K562 (cell line): Measurements from ENCODE around the gene MRPL4. TPM values are rescaled to one million over a fixed set of nuclear protein-coding genes. Genes with fewer than 3 reads are reported as not detected.
A peak's percentile ranks its signal among the peaks of the same experiment; 100 is the strongest.

Experiments used
- CCNT2 ChIP-seq: IDR thresholded peaks from 2 replicates; pipeline ENCODE4 v1.6.1; 2011; ENCODE audit warnings: borderline replicate concordance, low read depth, mild to moderate bottlenecking, moderate library complexity, mixed read lengths, low read length; ENCODE audit not compliant: insufficient read length; ENCODE audit errors: extremely low read depth
- FIP1L1 ChIP-seq: fragments of 200-400 bp; formaldehyde crosslinking; IDR thresholded peaks from 2 replicates; pipeline ENCODE4 v1.6.1; 2018; ENCODE audit warnings: mild to moderate bottlenecking, low read depth, low read length; ENCODE audit not compliant: poor library complexity, severe bottlenecking
- NCOA1 ChIP-seq: fragments of 450-650 bp; IDR thresholded peaks from 2 replicates; pipeline ENCODE4 v1.6.1; 2016; ENCODE audit warnings: low read depth
- NKRF ChIP-seq: fragments of 450-650 bp; IDR thresholded peaks from 2 replicates; pipeline ENCODE4 v1.6.1; 2016; ENCODE audit warnings: borderline replicate concordance
- PHF8 ChIP-seq: fragments of 200-600 bp; sonication (generic); IDR thresholded peaks from 2 replicates; pipeline ENCODE4 v1.6.1; 2012; ENCODE audit warnings: mixed run types, mild to moderate bottlenecking, inconsistent platforms, low read length, moderate library complexity, borderline replicate concordance
- RBFOX2 ChIP-seq: fragments of 200-400 bp; formaldehyde crosslinking; IDR thresholded peaks from 2 replicates; pipeline ENCODE4 v1.6.1; 2017; ENCODE audit warnings: low read depth, mild to moderate bottlenecking, low read length, moderate library complexity
- SAP30 ChIP-seq: fragments of 200-600 bp; sonication (generic); IDR thresholded peaks from 2 replicates; pipeline ENCODE4 v1.6.1; 2012; ENCODE audit warnings: borderline replicate concordance, low read depth, mild to moderate bottlenecking, moderate library complexity, low read length, control low read depth, inconsistent platforms; ENCODE audit not compliant: insufficient read depth, poor library complexity, severe bottlenecking
- SRSF1 ChIP-seq: fragments of 200-400 bp; formaldehyde crosslinking; IDR thresholded peaks from 2 replicates; pipeline ENCODE4 v1.6.1; 2017; ENCODE audit warnings: mild to moderate bottlenecking, low read depth, low read length, moderate library complexity
- UBTF ChIP-seq, 2 experiments: IDR thresholded peaks; 2 replicates each; pipeline ENCODE4 v1.6.1; 2012; ENCODE audit warnings: improper control_type of control experiment in 2 of 2, low read depth in 2 of 2, low read length in 2 of 2, borderline replicate concordance in 1 of 2
- USF1 ChIP-seq: sonication (generic); formaldehyde crosslinking; IDR thresholded peaks from 2 replicates; pipeline ENCODE4 v1.9.0; 2022; ENCODE audit warnings: mild to moderate bottlenecking, missing genetic modification reagents
- ZNF263 ChIP-seq: sonication (generic); formaldehyde crosslinking; IDR thresholded peaks from 2 replicates; pipeline ENCODE4 v1.8.0; 2022; ENCODE audit warnings: mild to moderate bottlenecking, missing genetic modification reagents, borderline replicate concordance
- ZNF512 ChIP-seq: IDR thresholded peaks from 2 replicates; pipeline ENCODE4 v1.6.1; 2016; ENCODE audit warnings: missing genetic modification characterization, missing compliant biosample characterization
- polyA plus RNA-seq, 8 experiments: library from polyadenylated mRNA; depleted of rRNA in 4 of 8; stranded (reverse) in 5 of 8; unstranded in 3 of 8; fragments of >200 nt; fragmentation: Nextera tagmentation in 2 of 8; fragmentation: Illumina TruSeq in 1 of 8; extraction: Ambion mirVana in 2 of 8; extraction: Trizol in 1 of 8; gene quantifications; 2 replicates each; pipeline versions ENCODE4 v1.2.1 to v1.2.3, GENCODE V29; 2011 to 2014; ENCODE audit warnings: inconsistent platforms in 1 of 8, missing spikeins in 1 of 8
- total RNA-seq, 7 experiments: library from RNA; depleted of rRNA in 6 of 7; stranded (reverse); fragments of >200 nt in 6 of 7; fragmentation: Illumina TruSeq in 2 of 7; extraction: Trizol in 2 of 7; gene quantifications; 2 replicates each; pipeline versions ENCODE4 v1.2.1 to v1.2.3, GENCODE V29; 2011 to 2021; ENCODE audit warnings: low replicate concordance in 1 of 7

MRPL4 gene
- total and polyA plus RNA-seq, 9 of the 15 experiments (the other 6 are each of a cell fraction or from before 2014, with no cell fraction given), result 1.4 to 239 (median 64.9) TPM

- TF ChIP-seq ZNF512 (tag) (no peak), SAP30 (peak; percentile 47), ZNF263 (peak; percentile 98), RBFOX2 (0 out of 2 replicates have a peak, but pooled peaks have one; percentile 7), CCNT2 (peak; percentile 27), UBTF (IDR thresholded peaks at IDR 0.05; ENCODE audit: borderline replicate concordance in 1 of 2, low read depth in 2 of 2, low read length in 2 of 2) (peak in 1 of 2 experiments; percentile 60; a peak in 1 of 4 replicates), NKRF (0 out of 2 replicates have a peak, but pooled peaks have one; percentile 12), PHF8 (peak; percentile 28; the same call in 1 of the 2 replicates), FIP1L1 (peak; percentile 13), SRSF1 (no peak), NCOA1 (no peak), USF1 (CRISPR knock-in tag) (peak; percentile 46)
Measured at GRCh38 chr19:10291554-10292205, 39.7 kb downstream of the MRPL4 start (continued).
